Activated gamma-delta T cell treated with anti-CD3 and anti-CD28 coated beads, Interleukin-2, amount 50 U/mL, for 16 hours (primary cell): ENCODE data around the gene SERPINB6.
"Not testable (repeated sequence)": the region's sequence is repeated elsewhere in the genome, so short reads cannot be mapped to it uniquely, and the experiment has no call there.

Source experiments
- DNase-seq: peaks from one replicate; pipeline ENCODE4 v3.0.0-alpha.2; 2020; ENCODE audit warnings: low read depth

SERPINB6 gene

GRCh38 chr6:2958331-2958711 is 13.0 kb downstream of the SERPINB6 start:
- no peak for DNase-seq

GRCh38 chr6:2957696-2958330 is 13.6 kb downstream of the SERPINB6 start:
- no peak for DNase-seq

GRCh38 chr6:2956930-2957685 is 14.3 kb downstream of the SERPINB6 start:
- no peak for DNase-seq

GRCh38 chr6:2953098-2953497 is 18.3 kb downstream of the SERPINB6 start:
- DNase-seq: no peak

GRCh38 chr6:2952557-2953095 is 18.7 kb downstream of the SERPINB6 start:
- DNase-seq: peak; percentile 21

- DNase-seq: no peak
These were observed 19.6 kb downstream of the SERPINB6 start for GRCh38 chr6:2951728-2952127.

- DNase-seq: no peak
These were observed 20.7 kb downstream of the SERPINB6 start for GRCh38 chr6:2950713-2951112.

- DNase-seq: no peak
These were observed 21.8 kb downstream of the SERPINB6 start for GRCh38 chr6:2949536-2950083.

GRCh38 chr6:2949121-2949520 is 22.2 kb downstream of the SERPINB6 start:
- DNase-seq: no peak

GRCh38 chr6:2948228-2949025 is 22.9 kb downstream of the SERPINB6 start:
- DNase-seq: no peak

- DNase-seq: no peak
These were observed 23.9 kb downstream of the SERPINB6 start for GRCh38 chr6:2947445-2947844.

- DNase-seq: no peak
These were observed 26.3 kb downstream of the SERPINB6 start for GRCh38 chr6:2945153-2945452.

- DNase-seq: no peak
These were observed 26.8 kb downstream of the SERPINB6 start for GRCh38 chr6:2944405-2945152.

- no peak for DNase-seq
These were observed 27.8 kb downstream of the SERPINB6 start for GRCh38 chr6:2943564-2943955.

GRCh38 chr6:2942914-2943563 is 28.3 kb downstream of the SERPINB6 start:
- DNase-seq: no peak

- not testable (repeated sequence) for DNase-seq
These were observed 29.3 kb downstream of the SERPINB6 start for GRCh38 chr6:2942116-2942515.

- no peak for DNase-seq
These were observed 30.5 kb downstream of the SERPINB6 start for GRCh38 chr6:2940851-2941250.

- DNase-seq: peak; percentile 58
These were observed 31.1 kb downstream of the SERPINB6 start for GRCh38 chr6:2940010-2940850.

GRCh38 chr6:2939315-2940009 is 31.9 kb downstream of the SERPINB6 start:
- no peak for DNase-seq

GRCh38 chr6:2938632-2939083 is 32.7 kb downstream of the SERPINB6 start:
- no peak for DNase-seq
